MM.1S (cell line): ENCODE measurements around the gene RCAN1.

ENCODE experiments used
- EZH2phosphoT487 ChIP-seq: fragments of 300-600 bp; sonication (generic); IDR thresholded peaks from 2 replicates; pipeline ENCODE4 v1.6.1; 2018; ENCODE audit warnings: antibody characterized with exemption, low read length
- TF ChIP-seq, protein P1 (sequence below): fragments of 300-600 bp; sonication (generic); IDR thresholded peaks from 2 replicates; pipeline ENCODE4 v1.5.1; 2016; ENCODE audit warnings: antibody characterized with exemption, low read length, mixed read lengths

DNA sequence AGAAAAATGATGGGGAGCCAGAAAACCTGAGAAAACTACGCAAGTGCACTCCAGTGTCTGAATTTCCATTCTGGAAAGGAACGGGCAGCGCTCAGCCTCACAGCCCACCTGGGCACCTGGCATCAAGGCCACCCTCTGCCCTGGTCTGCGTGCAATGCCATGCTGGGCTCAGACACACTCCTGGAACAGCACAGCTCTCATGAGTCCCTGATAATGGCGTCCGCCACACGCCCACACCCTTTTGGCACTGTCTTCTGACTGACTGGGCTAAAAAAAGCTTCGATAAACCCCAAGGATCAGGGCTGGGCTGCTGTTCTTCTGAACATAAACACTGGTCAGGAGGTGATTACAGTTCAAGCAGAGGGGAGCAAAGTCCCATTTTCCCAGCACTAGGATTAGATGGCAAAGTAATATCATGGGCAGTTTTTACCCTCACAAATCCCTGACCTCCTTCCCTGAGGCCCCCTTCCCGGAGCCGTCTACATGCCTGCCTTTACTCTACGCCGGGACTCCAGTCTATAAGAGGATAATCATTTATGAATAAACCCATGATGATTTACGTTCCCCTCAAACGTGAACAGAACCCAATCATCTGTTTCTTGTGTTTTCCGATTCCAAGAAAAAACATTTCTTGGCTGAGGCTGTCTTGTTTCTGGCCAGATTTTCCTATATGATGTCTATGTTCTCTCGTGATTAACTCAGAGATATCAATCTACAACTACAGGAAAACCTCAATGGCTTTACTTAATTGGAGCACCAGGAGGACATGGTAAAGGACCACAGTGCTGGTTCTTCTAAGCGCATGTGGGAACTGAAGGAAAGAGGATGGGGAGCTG, 22.6 kb downstream of the RCAN1 start:
- TF ChIP-seq, protein P1, sequence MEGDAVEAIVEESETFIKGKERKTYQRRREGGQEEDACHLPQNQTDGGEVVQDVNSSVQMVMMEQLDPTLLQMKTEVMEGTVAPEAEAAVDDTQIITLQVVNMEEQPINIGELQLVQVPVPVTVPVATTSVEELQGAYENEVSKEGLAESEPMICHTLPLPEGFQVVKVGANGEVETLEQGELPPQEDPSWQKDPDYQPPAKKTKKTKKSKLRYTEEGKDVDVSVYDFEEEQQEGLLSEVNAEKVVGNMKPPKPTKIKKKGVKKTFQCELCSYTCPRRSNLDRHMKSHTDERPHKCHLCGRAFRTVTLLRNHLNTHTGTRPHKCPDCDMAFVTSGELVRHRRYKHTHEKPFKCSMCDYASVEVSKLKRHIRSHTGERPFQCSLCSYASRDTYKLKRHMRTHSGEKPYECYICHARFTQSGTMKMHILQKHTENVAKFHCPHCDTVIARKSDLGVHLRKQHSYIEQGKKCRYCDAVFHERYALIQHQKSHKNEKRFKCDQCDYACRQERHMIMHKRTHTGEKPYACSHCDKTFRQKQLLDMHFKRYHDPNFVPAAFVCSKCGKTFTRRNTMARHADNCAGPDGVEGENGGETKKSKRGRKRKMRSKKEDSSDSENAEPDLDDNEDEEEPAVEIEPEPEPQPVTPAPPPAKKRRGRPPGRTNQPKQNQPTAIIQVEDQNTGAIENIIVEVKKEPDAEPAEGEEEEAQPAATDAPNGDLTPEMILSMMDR = no peak
- no peak for TF ChIP-seq EZH2phosphoT487
